ENCODE data around the gene TRAPPC14.

Gene TRAPPC14

DNA sequence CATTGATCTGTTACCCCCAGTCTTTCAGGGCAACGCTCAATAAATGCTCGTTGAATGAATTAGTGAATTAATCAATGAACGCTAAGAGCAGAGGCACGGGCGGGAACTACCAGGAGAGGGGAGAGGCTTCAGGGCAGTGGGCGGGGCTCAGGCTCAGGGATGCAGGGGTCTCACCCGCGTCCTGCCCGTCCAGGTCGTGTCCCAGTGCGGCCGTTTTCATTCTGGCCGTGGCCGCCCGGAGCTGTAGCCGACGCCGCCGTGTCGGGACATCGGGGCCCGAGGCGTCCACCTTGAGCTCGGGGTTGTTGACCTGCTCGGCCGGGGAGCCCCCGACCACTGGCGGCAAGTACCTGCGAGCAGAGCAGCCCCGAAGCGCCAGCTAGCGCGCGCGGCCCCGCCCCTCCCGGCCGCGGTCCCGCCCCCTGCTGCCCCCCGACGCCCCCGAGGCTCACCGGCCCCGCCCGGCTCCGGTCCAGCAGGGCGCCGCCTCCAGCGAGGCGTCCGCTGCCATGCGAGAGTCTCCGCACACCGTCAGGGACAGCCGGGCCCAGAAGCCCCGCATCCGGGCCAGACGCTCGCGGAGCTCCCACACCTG, 12.7 kb upstream of the TRAPPC14 start (continued):
- TF ChIP-seq, protein P1, sequence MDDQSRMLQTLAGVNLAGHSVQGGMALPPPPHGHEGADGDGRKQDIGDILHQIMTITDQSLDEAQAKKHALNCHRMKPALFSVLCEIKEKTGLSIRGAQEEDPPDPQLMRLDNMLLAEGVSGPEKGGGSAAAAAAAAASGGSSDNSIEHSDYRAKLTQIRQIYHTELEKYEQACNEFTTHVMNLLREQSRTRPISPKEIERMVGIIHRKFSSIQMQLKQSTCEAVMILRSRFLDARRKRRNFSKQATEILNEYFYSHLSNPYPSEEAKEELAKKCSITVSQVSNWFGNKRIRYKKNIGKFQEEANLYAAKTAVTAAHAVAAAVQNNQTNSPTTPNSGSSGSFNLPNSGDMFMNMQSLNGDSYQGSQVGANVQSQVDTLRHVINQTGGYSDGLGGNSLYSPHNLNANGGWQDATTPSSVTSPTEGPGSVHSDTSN (CRISPR knock-in tag; IDR thresholded peaks at IDR 0.05): no peak
- TF ChIP-seq HOXC10 (CRISPR knock-in tag; IDR thresholded peaks at IDR 0.05) (no peak), ZNF174 (tag by site-specific recombination; IDR thresholded peaks at IDR 0.05) (no peak), ZNF692 (tag by site-specific recombination; IDR thresholded peaks at IDR 0.05) (no peak), GFI1B (tag by site-specific recombination; IDR thresholded peaks at IDR 0.05) (no peak), ZNF621 (tag by site-specific recombination; IDR thresholded peaks at IDR 0.05) (no peak), ZNF280D (tag by site-specific recombination; IDR thresholded peaks at IDR 0.05) (no peak), ZNF24 (tag by site-specific recombination; IDR thresholded peaks at IDR 0.05) (peak; percentile 55; the same call in 1 of the 2 replicates), PRDM10 (tag by site-specific recombination; IDR thresholded peaks at IDR 0.05) (no peak), ZNF248 (tag by site-specific recombination; IDR thresholded peaks at IDR 0.05) (no peak), ZNF558 (tag by site-specific recombination; IDR thresholded peaks at IDR 0.05) (no peak), ZNF416 (tag by site-specific recombination; IDR thresholded peaks at IDR 0.05) (no peak), ZNF701 (tag by site-specific recombination; IDR thresholded peaks at IDR 0.05) (no peak), BCL11B (tag by site-specific recombination; IDR thresholded peaks at IDR 0.05; ENCODE audit: low read depth) (no peak), ZNF596 (tag by site-specific recombination; IDR thresholded peaks at IDR 0.05) (no peak), ZNF202 (tag by site-specific recombination; IDR thresholded peaks at IDR 0.05; ENCODE audit: borderline replicate concordance) (no peak), ZNF184 (tag by site-specific recombination; IDR thresholded peaks at IDR 0.05) (no peak), SP2 (tag by site-specific recombination; IDR thresholded peaks at IDR 0.05) (peak; percentile 43), MYNN (tag by site-specific recombination; IDR thresholded peaks at IDR 0.05; ENCODE audit: borderline replicate concordance) (no peak), PRDM1 (tag by site-specific recombination; IDR thresholded peaks at IDR 0.05) (no peak), ZSCAN30 (tag by site-specific recombination; IDR thresholded peaks at IDR 0.05) (no peak), ZNF610 (tag by site-specific recombination; IDR thresholded peaks at IDR 0.05; ENCODE audit: borderline replicate concordance) (no peak), ZBTB26 (tag by site-specific recombination; optimal IDR thresholded peaks at IDR 0.05) (peak; percentile 29), ZBTB21 (tag by site-specific recombination; IDR thresholded peaks at IDR 0.05) (no peak), ZNF48 (tag by site-specific recombination; IDR thresholded peaks at IDR 0.05) (no peak), ZNF571 (tag by site-specific recombination; IDR thresholded peaks at IDR 0.05) (no peak), ZNF266 (tag by site-specific recombination; IDR thresholded peaks at IDR 0.05; ENCODE audit: low read depth) (no peak)
- TF ChIP-seq, protein P2, sequence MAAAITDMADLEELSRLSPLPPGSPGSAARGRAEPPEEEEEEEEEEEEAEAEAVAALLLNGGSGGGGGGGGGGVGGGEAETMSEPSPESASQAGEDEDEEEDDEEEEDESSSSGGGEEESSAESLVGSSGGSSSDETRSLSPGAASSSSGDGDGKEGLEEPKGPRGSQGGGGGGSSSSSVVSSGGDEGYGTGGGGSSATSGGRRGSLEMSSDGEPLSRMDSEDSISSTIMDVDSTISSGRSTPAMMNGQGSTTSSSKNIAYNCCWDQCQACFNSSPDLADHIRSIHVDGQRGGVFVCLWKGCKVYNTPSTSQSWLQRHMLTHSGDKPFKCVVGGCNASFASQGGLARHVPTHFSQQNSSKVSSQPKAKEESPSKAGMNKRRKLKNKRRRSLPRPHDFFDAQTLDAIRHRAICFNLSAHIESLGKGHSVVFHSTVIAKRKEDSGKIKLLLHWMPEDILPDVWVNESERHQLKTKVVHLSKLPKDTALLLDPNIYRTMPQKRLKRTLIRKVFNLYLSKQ (tag by site-specific recombination; IDR thresholded peaks at IDR 0.05; ENCODE audit: borderline replicate concordance): no peak

Measured in HEK293 (cell line).